GM23248 (cell line): ENCODE measurements around the gene SPTSSA. TPM values are rescaled to one million over a fixed set of nuclear protein-coding genes. Genes with fewer than 3 reads are reported as not detected.
"Not testable (repeated sequence)": the region's sequence is repeated elsewhere in the genome, so short reads cannot be mapped to it uniquely, and the experiment has no call there.

ENCODE experiments used
- DNase-seq: peaks from one replicate; pipeline ENCODE4 v3.0.0-alpha.2; 2015
- H2AFZ ChIP-seq: fragments of 200-600 bp; sonication (generic); 2 replicates; pipeline ENCODE4 v1.6.1; 2016; ENCODE audit warnings: antibody characterized with exemption
- H3F3A ChIP-seq: fragments of 200-600 bp; sonication (generic); 2 replicates; pipeline ENCODE4 v1.6.1; 2016; ENCODE audit warnings: mild to moderate bottlenecking, antibody characterized with exemption, mixed run types; ENCODE audit not compliant: insufficient read depth
- H3K27ac ChIP-seq: fragments of 200-600 bp; sonication (generic); 2 replicates; pipeline ENCODE4 v1.5.1; 2016; ENCODE audit warnings: mild to moderate bottlenecking
- H3K27me3 ChIP-seq: fragments of 200-600 bp; sonication (generic); replicated peaks from 2 replicates; pipeline ENCODE4 v1.6.1; 2016; ENCODE audit warnings: mild to moderate bottlenecking; ENCODE audit not compliant: insufficient read depth
- H3K36me3 ChIP-seq: fragments of 200-600 bp; sonication (generic); 2 replicates; pipeline ENCODE4 v1.6.1; 2016; ENCODE audit warnings: low read depth, mild to moderate bottlenecking
- H3K4me1 ChIP-seq: fragments of 200-600 bp; sonication (generic); 2 replicates; pipeline ENCODE4 v1.6.1; 2016; ENCODE audit warnings: mild to moderate bottlenecking; ENCODE audit not compliant: insufficient read depth
- H3K4me2 ChIP-seq: fragments of 200-600 bp; sonication (generic); one replicate; pipeline ENCODE4 v1.6.1; 2016; ENCODE audit warnings: mild to moderate bottlenecking; ENCODE audit not compliant: unreplicated experiment
- H3K4me3 ChIP-seq: fragments of 200-600 bp; sonication (generic); 2 replicates; pipeline ENCODE4 v1.5.1; 2016; ENCODE audit warnings: mild to moderate bottlenecking
- H3K79me2 ChIP-seq: fragments of 200-600 bp; sonication (generic); 2 replicates; pipeline ENCODE4 v1.6.1; 2016; ENCODE audit warnings: mild to moderate bottlenecking; ENCODE audit not compliant: insufficient read depth
- H3K9ac ChIP-seq: fragments of 200-600 bp; sonication (generic); 2 replicates; pipeline ENCODE4 v1.6.1; 2016; ENCODE audit warnings: mild to moderate bottlenecking
- H3K9me2 ChIP-seq: fragments of 200-600 bp; sonication (generic); 2 replicates; pipeline ENCODE4 v1.6.1; 2016; ENCODE audit warnings: mixed run types, mild to moderate bottlenecking, moderate library complexity; ENCODE audit not compliant: insufficient read depth
- H3K9me3 ChIP-seq: fragments of 200-600 bp; sonication (generic); one replicate; pipeline ENCODE4 v1.6.1; 2017; ENCODE audit warnings: low read depth
- H4K20me1 ChIP-seq: fragments of 200-600 bp; sonication (generic); 2 replicates; pipeline ENCODE4 v1.6.0; 2016; ENCODE audit not compliant: insufficient read depth
- EZH2 ChIP-seq: fragments of 200-600 bp; sonication (generic); IDR thresholded peaks from 2 replicates; pipeline ENCODE4 v1.6.1; 2018; ENCODE audit warnings: antibody characterized with exemption, mild to moderate bottlenecking; ENCODE audit not compliant: insufficient read depth, poor library complexity, severe bottlenecking
- EZH2phosphoT487 ChIP-seq: fragments of 200-600 bp; sonication (generic); IDR thresholded peaks from 2 replicates; pipeline ENCODE4 v1.6.1; 2018; ENCODE audit warnings: antibody characterized with exemption, moderate library complexity, mild to moderate bottlenecking, low read depth; ENCODE audit not compliant: insufficient read depth
- WGBS, 2 experiments: methylation state at CpG; one replicate each; pipeline ENCODE4 v1.1.6; 2015 to 2017; ENCODE audit warnings: low lambda C conversion rate in 2 of 2, low coverage in 1 of 2; ENCODE audit errors: missing lambda C conversion rate in 2 of 2; 5-methylcytosine and 5-hydroxymethylcytosine counted together
- in situ Hi-C: fragments of 300-500 bp; cut with MboI; formaldehyde crosslinking; loops from 2 replicates; pipeline ENCODE4 v1.15.0; 2020
- polyA plus RNA-seq: library from polyadenylated mRNA; unstranded; fragments of >200 nt; fragmentation: Nextera tagmentation; extraction: Ambion mirVana; gene quantifications from 2 replicates; pipeline ENCODE4 v1.2.1, GENCODE V29; 2016
- total RNA-seq: library from RNA; depleted of rRNA; stranded (reverse); fragments of >200 nt; shearing (Covaris generic); gene quantifications from 2 replicates; pipeline ENCODE4 v1.2.3, GENCODE V29; 2014; rRNA removed

The SPTSSA gene
- total RNA-seq: 11.5 and 13.5 TPM in 2 replicates
- 18.8 and 19.0 TPM in 2 replicates for polyA plus RNA-seq

GRCh38 chr14:34462132-34462893, at the start of gene SPTSSA:
Gene SPTSSA, minus strand, starts transcription at chr14:34462240. Its CDS starts 33 bp downstream, at chr14:34462207.
- peaks cover 23% of the 10 kb centered on the region for H3F3A ChIP-seq
- H3K4me2 ChIP-seq: peak within 1 kb of the TSS; percentile 93
- H3K9me3 ChIP-seq: no peaks in the 10 kb centered on the region
- peak within 1 kb of the TSS; percentile 74 for H3K27ac ChIP-seq
- H3K27me3 ChIP-seq: no peaks in the 10 kb centered on the region
- H3K4me3 ChIP-seq: peak within 1 kb of the TSS; percentile 99
- H3K79me2 ChIP-seq: peaks cover 43% of the 10 kb centered on the region
- H3K9ac ChIP-seq: peak within 1 kb of the TSS; percentile 96
- peak within 1 kb of the TSS; percentile 99 for H2AFZ ChIP-seq
- DNase-seq: peak; percentile 98
- TF ChIP-seq EZH2: no peak
- TF ChIP-seq EZH2phosphoT487: no peak
- in situ Hi-C loops: no loop called here
- 3 to 4% methylated on average over 34 to 55 of the region's 82 CpGs for WGBS, 2 experiments
- peaks cover 18% of the 10 kb centered on the region for H3K4me1 ChIP-seq
- H4K20me1 ChIP-seq: peaks cover 7% of the 10 kb centered on the region; the same call in 1 of the 2 replicates
- H3K9me2 ChIP-seq: no peaks in the 10 kb centered on the region
- no peaks in the 10 kb centered on the region for H3K36me3 ChIP-seq

DNA sequence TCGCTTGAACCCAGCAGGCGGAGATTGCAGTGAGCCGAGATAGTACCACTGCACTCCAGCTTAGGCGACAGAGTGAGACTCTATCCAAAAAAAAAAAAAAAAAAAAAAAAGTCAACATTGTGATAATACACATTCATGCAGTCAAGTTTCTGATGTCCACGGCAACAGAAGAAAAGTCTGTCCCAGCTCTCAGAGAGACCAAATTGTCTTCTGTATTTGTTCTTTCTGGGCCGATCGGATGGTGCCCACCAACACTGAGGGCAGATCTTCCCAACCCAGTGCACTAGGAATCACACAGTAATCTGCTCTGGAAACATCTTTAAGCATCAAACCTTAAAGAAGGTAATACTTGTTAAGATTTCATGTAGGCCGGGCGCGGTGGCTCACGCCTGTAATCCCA, 45.8 kb upstream of the SPTSSA start:
- Histone ChIP-seq H3K9me3 (no peaks in the 10 kb centered on the region), H2AFZ (no peak overlapping the region), H3K36me3 (no peaks in the 10 kb centered on the region), H3K4me3 (no peak overlapping the region), H3F3A (no peaks in the 10 kb centered on the region), H3K27ac (no peak overlapping the region), H3K27me3 (no peaks in the 10 kb centered on the region), H3K9ac (no peak overlapping the region), H3K9me2 (no peaks in the 10 kb centered on the region), H3K4me1 (peaks cover 4% of the 10 kb centered on the region; the same call in 1 of the 2 replicates), H3K4me2 (no peak overlapping the region), H4K20me1 (no peaks in the 10 kb centered on the region), H3K79me2 (no peaks in the 10 kb centered on the region)
- TF ChIP-seq EZH2 (no peak), EZH2phosphoT487 (no peak)
- in situ Hi-C loops: no loop called here
- 92 to 96% methylated on average over 11 of the region's 11 CpGs for WGBS, 2 experiments
- DNase-seq: no peak

DNA sequence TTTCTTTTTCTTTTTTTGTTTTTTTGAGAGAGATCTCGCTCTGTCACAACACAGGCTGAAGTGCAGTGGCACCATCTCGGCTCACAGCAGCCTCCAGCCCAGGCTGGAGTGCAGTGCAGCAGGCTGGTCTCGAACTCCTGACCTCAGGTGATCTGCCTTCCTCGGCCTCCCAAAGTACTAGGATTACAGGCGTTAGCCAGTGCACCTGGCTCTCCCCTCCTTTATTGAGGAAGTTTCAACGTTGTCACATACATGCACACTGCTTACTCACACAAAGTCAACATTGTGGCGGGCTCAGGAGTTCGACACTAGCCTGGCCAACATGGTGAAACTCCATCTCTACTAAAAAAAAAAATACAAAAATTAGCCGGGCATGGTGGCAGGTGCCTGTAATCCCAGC, 45.4 kb upstream of the SPTSSA start:
- 0 out of 2 replicates have a peak, but pooled peaks cover 2% of the 10 kb centered on the region for H3F3A ChIP-seq
- H3K9me3 ChIP-seq: no peaks in the 10 kb centered on the region
- no peaks in the 10 kb centered on the region for H3K27me3 ChIP-seq
- H3K4me1 ChIP-seq: peaks cover 8% of the 10 kb centered on the region
- H3K4me3 ChIP-seq: no peak overlapping the region
- no peak for DNase-seq
- no peaks in the 10 kb centered on the region for H4K20me1 ChIP-seq
- H3K9me2 ChIP-seq: no peaks in the 10 kb centered on the region
- H3K27ac ChIP-seq: no peak overlapping the region
- no peaks in the 10 kb centered on the region for H3K79me2 ChIP-seq
- in situ Hi-C loops: no loop called here
- no peak overlapping the region for H2AFZ ChIP-seq
- H3K4me2 ChIP-seq: no peak overlapping the region
- no peak overlapping the region for H3K9ac ChIP-seq
- 82 to 85% methylated on average over 9 of the region's 9 CpGs for WGBS, 2 experiments
- TF ChIP-seq EZH2phosphoT487 (no peak), EZH2 (no peak)
- H3K36me3 ChIP-seq: no peaks in the 10 kb centered on the region

- H3K9ac ChIP-seq, H3K4me3 ChIP-seq, H3K9me3 ChIP-seq, H4K20me1 ChIP-seq, H3K27ac ChIP-seq, in situ Hi-C loops, DNase-seq, H3K9me2 ChIP-seq, H3K79me2 ChIP-seq, H3K36me3 ChIP-seq, H2AFZ ChIP-seq, H3K27me3 ChIP-seq, H3K4me2 ChIP-seq: not testable (repeated sequence)
- 81 to 85% methylated on average over 5 of the region's 5 CpGs for WGBS, 2 experiments
- Histone ChIP-seq H3K4me1 (peaks cover 19% of the 10 kb centered on the region), H3F3A (peaks cover 12% of the 10 kb centered on the region)
Observed at GRCh38 chr14:34505124-34505491, 43.1 kb upstream of the SPTSSA start.

- H3K36me3 ChIP-seq, in situ Hi-C loops, H4K20me1 ChIP-seq, H3K27ac ChIP-seq, H3K4me3 ChIP-seq, H2AFZ ChIP-seq, H3K27me3 ChIP-seq, H3K9me3 ChIP-seq, H3K9me2 ChIP-seq, H3K79me2 ChIP-seq, H3K4me2 ChIP-seq, H3K9ac ChIP-seq, DNase-seq: not testable (repeated sequence)
- H3F3A ChIP-seq: peaks cover 12% of the 10 kb centered on the region
- WGBS, 2 experiments: 74 to 86% methylated on average over 8 to 9 of the region's 9 CpGs
- H3K4me1 ChIP-seq: peaks cover 19% of the 10 kb centered on the region
Observed at GRCh38 chr14:34504027-34504426, 42.0 kb upstream of the SPTSSA start.
